Stimulated activated CD8-positive, alpha-beta memory T cell treated with anti-CD3 and anti-CD28 coated beads, Interleukin-4, amount 100 ng/mL, for 24 hours (primary cell): Measurements from ENCODE around the gene CSNK2A1.
"Not testable (repeated sequence)": the region's sequence is repeated elsewhere in the genome, so short reads cannot be mapped to it uniquely, and the experiment has no call there.

Experiments
- DNase-seq: peaks from one replicate; pipeline ENCODE4 v3.0.0-alpha.2; 2020; ENCODE audit warnings: low read depth

CSNK2A1 gene

DNA sequence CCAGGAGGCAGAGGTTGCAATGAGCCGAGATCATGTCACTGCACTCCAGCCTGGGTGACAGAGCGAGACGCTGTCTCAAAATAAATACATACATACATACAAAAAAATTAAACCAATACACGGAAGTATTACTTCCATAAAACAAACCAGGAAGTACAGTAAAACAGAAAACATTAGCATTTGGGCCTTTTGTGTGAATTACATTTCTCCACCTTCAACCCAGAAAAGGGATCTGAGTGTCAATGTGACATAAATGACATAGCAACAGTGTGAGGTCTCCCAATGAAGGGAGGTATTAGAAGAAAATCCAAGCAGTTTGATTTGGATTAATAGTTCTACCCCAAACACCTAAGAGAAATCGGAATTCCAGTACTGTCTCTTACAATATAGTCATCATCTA is 10.1 kb downstream of the CSNK2A1 start:
- no peak for DNase-seq

- DNase-seq: no peak
Observed at GRCh38 chr20:532530-532929, 11.1 kb downstream of the CSNK2A1 start.

- DNase-seq: no peak
Observed at GRCh38 chr20:531608-532007, 12.0 kb downstream of the CSNK2A1 start.

GRCh38 chr20:530321-530720 is 13.3 kb downstream of the CSNK2A1 start:
- DNase-seq: no peak

- no peak for DNase-seq
Observed at GRCh38 chr20:528923-529604, 14.5 kb downstream of the CSNK2A1 start.

DNA sequence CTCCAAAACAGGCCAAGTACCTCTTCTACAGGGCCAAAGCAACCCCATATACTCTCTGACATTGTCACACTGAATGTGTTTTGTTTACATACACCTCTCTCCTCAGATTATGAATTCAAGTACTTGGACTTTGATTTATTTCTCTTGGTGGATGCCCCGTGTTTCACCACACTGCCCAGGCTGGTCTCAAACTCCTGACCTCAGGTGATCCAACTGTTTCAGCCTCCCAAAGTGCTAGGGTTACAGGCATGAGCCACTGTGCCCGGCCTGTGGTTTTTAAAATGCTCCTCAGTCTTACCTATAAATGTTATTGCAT is 16.1 kb downstream of the CSNK2A1 start:
- no peak for DNase-seq

- no peak for DNase-seq
Observed at GRCh38 chr20:521860-522259, 21.7 kb downstream of the CSNK2A1 start.

DNA sequence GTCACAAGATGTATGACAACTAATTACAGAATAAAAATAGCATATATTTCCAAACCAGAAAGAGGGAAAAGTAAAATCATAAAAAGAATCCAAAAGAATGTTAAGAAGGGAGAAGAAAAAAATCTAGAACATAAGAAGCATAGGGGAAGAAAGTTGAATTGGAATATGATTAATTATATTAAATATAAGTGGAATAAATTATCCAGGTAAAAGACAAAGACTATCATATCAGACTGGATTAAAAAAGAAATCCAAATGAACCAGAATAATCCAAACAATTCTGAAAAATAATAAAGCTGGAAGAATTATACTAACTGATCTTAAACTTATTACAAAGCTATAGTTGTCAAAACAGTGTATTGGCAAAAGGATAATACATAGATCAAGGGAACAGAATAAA is 23.6 kb downstream of the CSNK2A1 start:
- no peak for DNase-seq

DNA sequence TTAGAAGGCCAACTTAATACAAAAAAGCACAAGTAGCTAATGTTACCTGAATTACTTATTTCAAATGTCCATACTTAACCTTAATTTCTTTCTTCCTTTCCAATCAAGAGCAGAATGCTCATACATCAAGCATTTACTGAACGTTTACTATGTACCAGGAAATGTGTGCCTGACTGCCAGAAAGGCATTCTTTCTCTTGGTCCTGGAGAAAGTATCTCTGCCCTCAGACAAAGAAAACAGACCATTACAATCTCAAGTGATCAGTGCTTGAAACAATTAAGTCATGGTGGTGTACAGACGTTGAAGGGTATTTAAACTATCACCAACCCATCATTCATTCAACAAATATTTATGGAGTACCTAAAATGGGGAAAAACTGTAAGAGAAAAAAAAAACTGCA is 26.4 kb downstream of the CSNK2A1 start:
- no peak for DNase-seq

DNA sequence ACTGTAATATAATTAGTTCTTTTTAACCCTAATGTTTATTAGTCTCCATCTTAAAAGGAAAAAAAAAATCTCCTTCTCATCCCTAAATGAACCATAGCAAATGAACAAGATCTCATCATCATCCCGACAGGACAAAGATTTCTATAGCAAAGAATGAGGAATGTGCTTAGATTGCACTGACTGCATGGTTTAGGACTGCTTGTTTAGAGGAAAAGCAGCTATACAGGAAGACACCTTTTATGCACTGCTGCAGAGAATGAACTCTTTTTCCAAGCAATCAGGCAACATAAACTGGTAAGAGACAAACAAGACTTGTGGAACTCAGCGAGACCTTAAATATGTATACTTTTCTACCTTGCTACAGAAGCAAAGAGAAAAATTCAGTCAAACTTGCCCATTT is 26.8 kb downstream of the CSNK2A1 start:
- DNase-seq: no peak

GRCh38 chr20:515696-516095 is 27.9 kb downstream of the CSNK2A1 start:
- no peak for DNase-seq

GRCh38 chr20:513429-513828 is 30.2 kb downstream of the CSNK2A1 start:
- no peak for DNase-seq

DNA sequence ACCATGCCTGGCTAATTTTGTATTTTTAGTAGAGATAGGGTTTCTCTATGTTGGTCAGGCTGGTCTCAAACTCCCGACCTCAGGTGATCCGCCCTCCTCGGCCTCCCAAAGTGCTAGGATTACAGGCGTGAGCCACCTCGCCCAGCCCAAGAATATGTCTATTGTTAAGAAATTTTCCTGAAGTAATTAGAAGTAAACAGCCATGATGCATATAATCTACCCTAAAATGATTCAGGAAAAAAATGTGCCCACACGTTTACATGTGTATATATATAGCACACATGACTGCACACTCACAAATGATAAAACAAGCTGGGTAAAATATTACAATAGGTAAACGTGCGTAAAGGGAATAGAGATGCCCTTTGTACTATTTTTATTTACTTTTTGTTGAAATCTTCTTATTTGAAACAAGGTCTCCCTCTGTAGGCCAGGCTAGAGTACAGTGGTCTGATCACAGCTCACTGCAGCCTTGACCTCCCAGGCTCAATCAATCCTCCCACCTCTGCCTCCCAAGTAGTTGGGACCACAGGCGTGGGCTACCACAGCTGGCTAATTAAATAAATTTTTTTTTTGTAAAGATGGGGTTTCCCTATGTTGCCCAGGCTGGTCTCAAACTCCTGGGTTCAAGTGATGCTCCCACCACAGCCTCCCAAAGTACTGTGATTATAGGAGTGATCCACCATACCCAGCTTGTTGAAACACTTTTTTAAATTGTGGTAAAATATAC is 33.1 kb downstream of the CSNK2A1 start:
- DNase-seq: not testable (repeated sequence)

DNA sequence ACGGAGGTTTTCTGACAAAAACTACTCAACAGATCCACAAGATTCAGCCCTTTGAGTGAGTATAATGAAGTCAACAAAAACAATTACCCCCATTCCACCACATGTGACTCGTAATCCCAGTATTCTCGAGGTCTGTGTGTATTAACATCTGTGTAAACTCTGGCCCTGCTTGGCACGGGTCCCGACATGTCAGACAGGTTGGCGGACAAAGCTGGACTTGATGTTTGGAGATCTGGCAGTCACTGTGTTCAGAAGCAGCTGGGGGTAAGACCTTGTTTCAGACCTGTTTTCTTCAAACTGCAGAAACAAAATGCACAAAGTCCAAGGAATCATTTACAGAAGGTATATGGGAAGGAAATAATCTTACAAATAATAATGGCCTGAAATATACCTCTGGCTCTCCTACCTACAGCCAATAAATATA is 35.2 kb downstream of the CSNK2A1 start:
- not testable (repeated sequence) for DNase-seq

DNA sequence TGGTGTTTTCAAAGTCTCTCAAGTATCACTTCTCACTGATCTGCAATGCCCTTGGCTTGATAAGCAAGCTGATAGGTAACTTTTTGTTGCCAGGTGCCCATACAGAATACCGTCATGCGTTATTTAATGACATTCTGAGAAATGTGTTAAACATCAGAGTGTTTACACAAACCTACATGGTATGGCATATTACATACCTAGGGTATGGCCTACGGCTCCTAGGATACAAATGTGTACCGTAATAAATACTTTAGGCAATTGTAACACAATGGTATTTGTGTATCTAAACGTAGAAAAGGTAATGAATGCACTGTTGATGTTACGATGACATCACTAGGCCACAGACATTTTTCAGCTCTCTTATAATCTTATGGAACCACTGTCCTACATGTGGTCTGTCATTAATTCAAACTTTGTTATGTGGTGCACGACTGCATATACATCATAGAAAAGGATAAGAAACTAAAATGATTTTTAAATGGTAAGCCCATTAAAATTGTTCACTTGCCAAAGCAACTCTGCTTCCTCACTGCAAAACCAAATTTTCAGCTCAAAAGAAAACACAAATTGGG is 35.7 kb downstream of the CSNK2A1 start:
- no peak for DNase-seq

DNA sequence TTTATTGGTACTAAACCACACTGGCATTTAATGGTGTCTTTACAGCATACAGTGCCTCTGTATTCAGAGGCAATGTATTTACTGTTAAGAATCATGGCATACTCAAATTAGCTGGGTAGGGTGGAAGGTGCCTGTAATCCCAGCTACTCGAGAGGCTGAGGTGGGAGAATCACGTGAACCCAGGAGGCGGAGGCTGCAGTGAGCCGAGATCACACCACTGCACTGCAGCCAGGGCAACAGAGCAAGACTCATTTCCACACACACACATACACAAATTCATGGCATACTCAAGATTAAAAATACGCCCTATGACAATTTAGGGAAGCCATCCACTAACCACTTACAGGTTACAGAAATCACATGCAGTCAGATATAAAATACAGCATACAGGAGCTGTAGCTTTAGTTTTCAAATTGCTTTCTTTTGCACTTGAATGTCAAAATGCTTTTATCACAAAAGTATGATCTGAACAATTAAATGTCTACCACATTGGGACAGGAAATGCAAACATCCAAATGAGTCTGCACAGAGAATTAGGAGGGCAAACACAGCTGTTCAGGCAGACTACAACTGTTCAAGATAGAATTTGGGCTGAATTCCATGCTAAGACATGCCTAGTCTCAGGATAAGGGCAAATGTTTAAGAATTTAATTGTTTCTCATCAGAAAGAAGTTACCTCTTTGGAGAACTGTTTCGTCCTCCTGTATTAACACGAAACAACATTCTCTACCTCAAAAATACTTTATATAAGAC is 36.4 kb downstream of the CSNK2A1 start:
- DNase-seq: no peak

DNA sequence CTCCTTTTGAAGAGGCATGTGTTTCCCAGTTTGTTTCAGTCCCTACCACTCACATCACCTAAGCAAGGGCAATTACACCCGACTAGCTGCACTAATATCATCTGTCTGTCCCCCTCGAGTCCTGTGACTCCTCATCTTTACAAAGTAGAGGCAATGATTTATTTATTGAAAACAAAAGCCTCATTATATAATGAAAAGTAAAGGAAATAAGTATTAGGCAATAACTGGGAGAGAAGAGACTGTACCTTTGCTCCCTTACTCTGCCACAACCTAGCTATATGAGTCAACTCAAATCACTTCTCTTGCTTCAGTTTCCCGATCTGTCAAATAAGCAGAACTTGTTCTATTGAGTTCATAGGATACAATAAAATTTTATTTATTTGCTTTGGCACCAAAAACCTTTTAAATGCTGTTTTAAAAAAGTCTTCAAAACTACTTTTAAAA is 38.9 kb downstream of the CSNK2A1 start:
- DNase-seq: no peak

DNA sequence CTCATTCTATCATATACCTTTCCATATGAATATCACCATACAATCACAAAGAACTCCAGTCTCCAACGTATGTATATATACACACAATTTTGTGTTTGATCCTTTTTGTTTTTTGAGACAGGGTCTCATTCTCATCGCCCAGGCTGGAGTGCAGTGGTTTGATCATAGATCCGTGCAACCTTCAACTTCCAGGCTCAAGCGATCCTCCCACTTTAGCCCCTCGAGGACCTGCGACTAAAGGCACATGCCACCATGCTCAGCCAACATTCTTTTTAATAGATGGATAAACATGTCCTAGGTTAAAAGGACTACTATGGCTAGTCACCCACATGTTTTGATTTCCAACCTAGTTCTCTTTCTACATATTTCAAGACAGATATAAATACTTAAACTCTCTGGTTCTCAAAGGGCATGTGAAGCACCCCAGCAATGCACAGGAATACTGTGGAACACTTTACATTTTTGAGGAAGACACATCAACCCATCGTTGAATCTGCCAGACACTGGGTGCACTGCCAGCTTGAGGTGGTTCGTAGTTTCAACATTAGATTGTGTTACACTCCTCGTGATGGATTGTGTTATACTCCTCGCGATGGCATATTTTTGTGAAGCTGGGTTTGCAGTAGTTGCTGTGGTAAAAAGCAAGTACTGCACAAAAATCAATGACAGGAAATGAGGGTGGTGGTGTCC is 40.4 kb downstream of the CSNK2A1 start:
- no peak for DNase-seq

DNA sequence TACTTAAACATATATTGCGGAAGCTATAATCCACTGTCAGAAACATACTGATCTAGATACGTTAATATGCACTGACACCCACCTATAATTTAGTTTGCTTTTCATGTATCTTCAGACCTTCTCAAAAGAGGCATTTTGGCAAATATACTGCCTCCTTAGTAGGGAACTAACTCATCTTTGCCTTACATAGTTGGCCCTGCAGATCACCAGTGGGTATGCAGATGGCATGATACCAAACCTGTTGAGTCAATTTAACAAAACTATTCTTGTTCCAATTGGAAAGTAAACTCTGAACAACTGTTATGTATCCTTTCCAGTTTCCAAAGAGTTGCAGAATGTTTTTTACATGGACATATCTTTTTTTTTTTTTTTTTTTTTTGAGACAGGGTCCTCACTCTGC is 45.6 kb downstream of the CSNK2A1 start:
- DNase-seq: no peak

GRCh38 chr20:496126-496696 is 47.4 kb downstream of the CSNK2A1 start:
- no peak for DNase-seq

DNA sequence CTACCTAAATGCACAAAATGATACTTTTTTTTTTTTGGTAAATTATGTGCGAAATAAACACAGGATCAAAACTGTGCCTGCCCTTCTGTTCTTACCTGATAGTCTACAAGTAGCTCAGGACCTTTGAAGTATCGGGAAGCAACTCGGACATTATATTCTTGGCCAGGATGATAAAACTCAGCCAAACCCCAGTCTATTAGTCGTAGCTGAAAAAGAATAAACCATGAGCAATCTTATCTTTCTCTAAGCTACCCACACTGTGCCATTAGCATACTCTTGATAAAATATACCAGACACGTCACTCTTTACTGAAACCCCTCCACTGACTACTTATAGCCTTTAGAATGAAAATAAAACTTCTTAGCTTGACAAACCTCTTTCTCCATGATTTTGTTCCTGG is 51.4 kb downstream of the CSNK2A1 start:
- no peak for DNase-seq

DNA sequence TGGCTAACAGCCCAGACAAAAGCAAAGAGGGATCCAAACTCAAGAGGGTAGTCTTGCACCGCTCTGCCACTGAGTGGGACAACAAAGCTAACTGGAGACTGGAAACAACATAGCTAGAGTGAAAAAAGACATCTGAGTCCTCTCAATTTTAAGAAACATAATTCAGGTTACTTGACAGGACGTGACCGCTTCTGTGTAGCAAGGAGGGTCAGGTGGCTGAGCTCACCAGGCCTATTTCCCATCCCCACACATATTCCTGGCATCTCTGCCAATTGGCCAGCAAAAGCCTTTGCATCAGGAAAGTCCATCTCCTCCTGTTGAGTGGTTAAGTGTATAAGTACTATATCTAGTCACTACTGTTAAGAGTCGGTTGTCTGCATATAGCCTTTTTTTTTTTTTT is 55.9 kb downstream of the CSNK2A1 start:
- DNase-seq: no peak
